Kidney (tissue), 14 donors: ENCODE results near the gene OPN1SW. TPM values are rescaled to one million over a fixed set of nuclear protein-coding genes. Genes with fewer than 3 reads are reported as not detected.

ENCODE experiments used
- DNase-seq, 5 donors: peaks; one replicate each; pipeline ENCODE4 v3.0.0-alpha.2; 2013 to 2020
- FAIRE-seq: peaks from 2 replicates; lab custom pipeline; 2012; peaks lifted over from hg19 to GRCh38; lab: Jason Lieb, UNC
- H3K27ac ChIP-seq, 2 donors: one replicate each; pipeline ENCODE4 v1.7.0; 2013; ENCODE audit warnings: low read depth in 2 of 2, low read length in 2 of 2, inconsistent platforms in 1 of 2
- H3K27me3 ChIP-seq: one replicate; pipeline ENCODE4 v1.7.1; 2013; ENCODE audit warnings: low read length, inconsistent platforms; ENCODE audit not compliant: control insufficient read depth, insufficient read depth
- H3K36me3 ChIP-seq, 3 donors: one replicate each; pipeline versions ENCODE4 v1.7.0 to v1.7.1; 2013; ENCODE audit warnings: low read length in 3 of 3, control low read depth in 1 of 3, inconsistent platforms in 1 of 3; ENCODE audit not compliant: insufficient read depth in 3 of 3, control insufficient read depth in 2 of 3
- H3K4me1 ChIP-seq, 3 donors: one replicate each; pipeline versions ENCODE4 v1.7.0 to v1.7.1; 2013; ENCODE audit warnings: low read length in 3 of 3, inconsistent platforms in 1 of 3, low read depth in 1 of 3; ENCODE audit not compliant: control insufficient read depth in 2 of 3, insufficient read depth in 2 of 3
- H3K4me3 ChIP-seq, 3 donors: one replicate each; pipeline versions ENCODE4 v1.7.0 to v1.8.1; 2013; ENCODE audit warnings: low read length in 3 of 3, control low read depth in 1 of 3, inconsistent platforms in 1 of 3
- H3K9ac ChIP-seq, 3 donors: one replicate each; pipeline versions ENCODE4 v1.7.0 to v1.7.1; 2013; ENCODE audit warnings: low read length in 3 of 3, control low read depth in 1 of 3, inconsistent platforms in 1 of 3
- H3K9me3 ChIP-seq, 3 donors: one replicate each; pipeline versions ENCODE4 v1.7.0 to v1.7.1; 2013; ENCODE audit warnings: low read length in 3 of 3, control low read depth in 1 of 3, inconsistent platforms in 1 of 3; ENCODE audit not compliant: control insufficient read depth in 2 of 3, insufficient read depth in 1 of 3
- CTCF ChIP-seq: IDR thresholded peaks from 3 replicates; pipeline ENCODE4 v1.5.1; 2012; ENCODE audit warnings: mild to moderate bottlenecking, moderate library complexity, borderline replicate concordance; ENCODE audit not compliant: insufficient read depth; ENCODE audit errors: extremely low read depth
- intact Hi-C: fragments of 100-400 bp; cut with DNase I; formaldehyde crosslinking; loops from one replicate; pipeline ENCODE4 v1.11.1; 2022
- polyA plus RNA-seq: library from polyadenylated mRNA; stranded (reverse); fragments of 350-450 nt; fragmentation: Illumina TruSeq; extraction: RNeasy Lipid Tissue Mini Kit (QIAGEN cat#74804); gene quantifications from one replicate; pipeline ENCODE4 v1.2.3, GENCODE V29; 2014; ENCODE audit warnings: low read depth, low replicate concordance; ENCODE audit not compliant: insufficient read depth
- total RNA-seq: library from RNA; stranded (reverse); fragmentation: NEBNext Ultra II Directional; extraction: Animal tissue kit (Norgen Biotek cat#: 25700); gene quantifications from one replicate; pipeline ENCODE4 v1.2.1, GENCODE V29; 2021
- donor health status: control.
- donor health status: control.
- donor health status: control.
- donor health status: control.
- donor health status: control.
- donor health status: DM: yes; HTN: yes; CAD: no.
- donor health status: Normal renal cell carcinoma (clear cell type).

OPN1SW gene
- total and polyA plus RNA-seq, 2 donors from 2014 or later: not detected

- no peak overlapping the region for H3K27ac ChIP-seq
- H3K27me3 ChIP-seq: no peaks in the 10 kb centered on the region
- DNase-seq (no peak), FAIRE-seq (no peak)
- H3K9ac ChIP-seq: no peak overlapping the region
- no peaks in the 10 kb centered on the region for H3K9me3 ChIP-seq
- H3K4me1 ChIP-seq: no peaks in the 10 kb centered on the region
- intact Hi-C loops: no loop called here
- TF ChIP-seq CTCF: no peak
- no peak overlapping the region for H3K4me3 ChIP-seq
- H3K36me3 ChIP-seq: no peaks in the 10 kb centered on the region
Measured at GRCh38 chr7:128728598-128728997, 47.0 kb downstream of the OPN1SW start.

GRCh38 chr7:128727239-128727638 is 48.4 kb downstream of the OPN1SW start:
- Histone ChIP-seq H3K9me3 (no peaks in the 10 kb centered on the region), H3K9ac (no peak overlapping the region), H3K36me3 (no peaks in the 10 kb centered on the region), H3K27me3 (no peaks in the 10 kb centered on the region), H3K4me1 (no peaks in the 10 kb centered on the region), H3K27ac (no peak overlapping the region), H3K4me3 (no peak overlapping the region)
- intact Hi-C loops: no loop called here
- FAIRE-seq (no peak), DNase-seq (no peak)
- TF ChIP-seq CTCF: no peak

- no peaks in the 10 kb centered on the region for H3K4me1 ChIP-seq
- H3K27me3 ChIP-seq: no peaks in the 10 kb centered on the region
- H3K9ac ChIP-seq: no peak overlapping the region
- TF ChIP-seq CTCF: no peak
- no peaks in the 10 kb centered on the region for H3K36me3 ChIP-seq
- H3K4me3 ChIP-seq: no peak overlapping the region
- no peak for FAIRE-seq
- no peak overlapping the region for H3K27ac ChIP-seq
- no peaks in the 10 kb centered on the region for H3K9me3 ChIP-seq
- intact Hi-C loops: no loop called here
- DNase-seq: no peak
Measured at GRCh38 chr7:128726737-128727072, 48.9 kb downstream of the OPN1SW start.

GRCh38 chr7:128726059-128726736 is 49.4 kb downstream of the OPN1SW start:
- H3K4me3 ChIP-seq: no peak overlapping the region
- H3K27me3 ChIP-seq: no peaks in the 10 kb centered on the region
- H3K9me3 ChIP-seq: no peaks in the 10 kb centered on the region
- no peaks in the 10 kb centered on the region for H3K36me3 ChIP-seq
- TF ChIP-seq CTCF: no peak
- FAIRE-seq: no peak
- H3K9ac ChIP-seq: no peak overlapping the region
- no peak overlapping the region for H3K27ac ChIP-seq
- DNase-seq: peak in 1 of 5 donors; percentile 55
- intact Hi-C loops: no loop called here
- H3K4me1 ChIP-seq: no peaks in the 10 kb centered on the region
